ENCODE data around the gene KCNK7.

- TF ChIP-seq, protein P1, sequence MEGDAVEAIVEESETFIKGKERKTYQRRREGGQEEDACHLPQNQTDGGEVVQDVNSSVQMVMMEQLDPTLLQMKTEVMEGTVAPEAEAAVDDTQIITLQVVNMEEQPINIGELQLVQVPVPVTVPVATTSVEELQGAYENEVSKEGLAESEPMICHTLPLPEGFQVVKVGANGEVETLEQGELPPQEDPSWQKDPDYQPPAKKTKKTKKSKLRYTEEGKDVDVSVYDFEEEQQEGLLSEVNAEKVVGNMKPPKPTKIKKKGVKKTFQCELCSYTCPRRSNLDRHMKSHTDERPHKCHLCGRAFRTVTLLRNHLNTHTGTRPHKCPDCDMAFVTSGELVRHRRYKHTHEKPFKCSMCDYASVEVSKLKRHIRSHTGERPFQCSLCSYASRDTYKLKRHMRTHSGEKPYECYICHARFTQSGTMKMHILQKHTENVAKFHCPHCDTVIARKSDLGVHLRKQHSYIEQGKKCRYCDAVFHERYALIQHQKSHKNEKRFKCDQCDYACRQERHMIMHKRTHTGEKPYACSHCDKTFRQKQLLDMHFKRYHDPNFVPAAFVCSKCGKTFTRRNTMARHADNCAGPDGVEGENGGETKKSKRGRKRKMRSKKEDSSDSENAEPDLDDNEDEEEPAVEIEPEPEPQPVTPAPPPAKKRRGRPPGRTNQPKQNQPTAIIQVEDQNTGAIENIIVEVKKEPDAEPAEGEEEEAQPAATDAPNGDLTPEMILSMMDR (IDR thresholded peaks at IDR 0.05): no peak
- TF ChIP-seq POLR2A (IDR thresholded peaks at IDR 0.05): no peak
Measured at GRCh38 chr11:65634905-65635731, 39.5 kb upstream of the KCNK7 start.

All from Peyer's patch (tissue), 4 donors.